ENCODE measurements around the gene GPC1.

DNA sequence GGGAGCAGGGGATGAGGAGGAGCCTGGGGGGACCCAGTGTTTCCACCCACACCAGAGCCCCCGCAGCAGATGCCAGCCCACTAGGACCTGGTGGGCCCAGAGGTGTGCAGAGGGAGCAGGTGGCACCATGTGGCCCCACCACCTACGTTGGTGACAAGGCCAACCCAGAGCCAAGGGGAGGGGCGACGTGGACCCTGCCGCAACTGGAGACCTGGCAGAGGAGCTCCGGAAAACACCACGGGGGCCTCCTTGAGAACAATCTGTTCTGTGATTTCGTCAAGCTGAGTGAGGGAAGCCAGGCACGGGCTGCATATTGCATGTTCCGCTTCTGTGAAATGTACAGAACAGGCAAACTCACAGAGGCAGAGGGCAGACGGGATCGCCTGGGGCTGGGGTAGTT, 49.1 kb upstream of the GPC1 start:
- TF ChIP-seq ZNF274 (IDR thresholded peaks at IDR 0.05; ENCODE audit: low read depth, low read length) (no peak), YY1 (IDR thresholded peaks at IDR 0.05; ENCODE audit: insufficient read depth, insufficient read length) (no peak)
